WI38 (cell line): ENCODE measurements around the gene USP10.
A peak's percentile ranks its signal among the peaks of the same experiment; 100 is the strongest.

ENCODE experiments used
- H3K4me3 ChIP-seq: 2 replicates; pipeline ENCODE4 v1.5.1; 2011; ENCODE audit warnings: low read depth, mild to moderate bottlenecking, control low read depth, low read length
- CTCF ChIP-seq: IDR thresholded peaks from 2 replicates; pipeline ENCODE4 v1.5.1; 2012; ENCODE audit warnings: low read depth, mild to moderate bottlenecking, control low read depth, low read length

USP10 gene

GRCh38 chr16:84699712-84700445 lies at the start of gene USP10:
TSS of gene USP10 (plus strand) at chr16:84700000. CDS start at chr16:84700091, 91 bp downstream.
- TF ChIP-seq CTCF = no peak
- peak within 1 kb of the TSS; percentile 89 for H3K4me3 ChIP-seq

- H3K4me3 ChIP-seq = no peak overlapping the region
- no peak for TF ChIP-seq CTCF
Observed at GRCh38 chr16:84650062-84650991, 49.5 kb upstream of the USP10 start.

- TF ChIP-seq CTCF = no peak
- no peak overlapping the region for H3K4me3 ChIP-seq
Observed at GRCh38 chr16:84652566-84652965, 47.2 kb upstream of the USP10 start.

GRCh38 chr16:84654238-84654637 lies 45.6 kb upstream of the USP10 start:
- H3K4me3 ChIP-seq = no peak overlapping the region
- TF ChIP-seq CTCF = no peak

- TF ChIP-seq CTCF = no peak
- H3K4me3 ChIP-seq = no peak overlapping the region
Observed at GRCh38 chr16:84654998-84655397, 44.8 kb upstream of the USP10 start.

- TF ChIP-seq CTCF = no peak
- H3K4me3 ChIP-seq = no peak overlapping the region
Observed at GRCh38 chr16:84656649-84657048, 43.2 kb upstream of the USP10 start.
